GM18909 (cell line): ENCODE measurements around the gene PTDSS2.
A peak's percentile ranks its signal among the peaks of the same experiment; 100 is the strongest.
"Not testable (repeated sequence)": the region's sequence is repeated elsewhere in the genome, so short reads cannot be mapped to it uniquely, and the experiment has no call there.

Source experiments
- ATAC-seq: cut with Tn5 transposase; IDR thresholded peaks from one replicate; pipeline ENCODE4 v1.9.1; 2021; ENCODE audit warnings: mild to moderate bottlenecking; ENCODE audit not compliant: unreplicated experiment, poor library complexity

Gene PTDSS2

DNA sequence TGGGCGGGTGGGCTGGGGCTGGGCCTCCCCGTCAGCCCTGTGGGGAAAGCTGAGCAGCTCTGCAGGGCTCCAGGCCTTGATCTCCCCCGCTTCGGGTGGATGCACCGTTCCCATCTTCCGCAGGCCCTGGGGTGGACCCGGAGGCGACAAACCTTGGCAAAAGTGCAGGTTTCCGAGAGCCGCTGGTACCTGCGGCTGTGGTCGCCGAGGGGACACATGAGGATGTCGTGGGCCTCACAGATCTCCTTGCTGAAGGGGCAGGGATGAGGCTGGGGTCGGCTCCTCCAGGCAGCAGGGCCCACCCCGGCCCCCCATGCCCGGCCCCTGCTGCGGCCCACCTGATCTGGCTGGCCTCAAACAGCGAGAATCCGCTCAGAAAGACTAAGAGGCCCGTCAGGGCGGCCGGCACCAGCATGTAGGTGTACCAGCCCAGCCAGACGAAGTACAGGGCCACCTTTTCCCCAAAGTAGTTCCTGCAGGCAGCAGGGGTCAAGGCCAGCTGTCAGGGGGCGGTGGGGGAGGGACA lies 20.1 kb upstream of the PTDSS2 start:
- no peak for ATAC-seq

DNA sequence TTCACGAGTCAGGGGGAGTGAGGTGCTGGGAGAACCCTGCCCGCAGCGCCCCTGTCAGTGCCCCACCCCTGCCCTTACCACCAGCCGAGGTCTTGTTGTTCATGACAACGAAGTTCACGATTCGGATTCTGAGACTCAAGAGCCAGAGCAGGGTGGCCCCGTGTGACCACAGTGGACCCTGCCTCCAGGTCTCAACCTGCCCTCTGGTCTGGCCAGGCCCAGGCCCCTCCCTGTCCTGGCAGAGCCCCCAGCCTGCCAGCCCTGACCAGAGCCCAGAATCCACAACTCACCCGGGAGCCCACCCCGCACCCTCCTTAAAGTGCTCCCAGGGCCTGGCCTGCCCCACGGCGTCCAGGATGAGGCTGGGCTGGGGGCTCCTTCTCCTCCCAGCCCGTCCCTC lies 18.2 kb upstream of the PTDSS2 start:
- no peak for ATAC-seq

- no peak for ATAC-seq
Observed at GRCh38 chr11:432501-433100, 17.5 kb upstream of the PTDSS2 start.

- no peak for ATAC-seq
Observed at GRCh38 chr11:433111-433510, 17.0 kb upstream of the PTDSS2 start.

GRCh38 chr11:433641-434040 lies 16.4 kb upstream of the PTDSS2 start:
- no peak for ATAC-seq

GRCh38 chr11:434496-434895 lies 15.6 kb upstream of the PTDSS2 start:
- no peak for ATAC-seq

- ATAC-seq: not testable (repeated sequence)
Observed at GRCh38 chr11:434999-435740, 14.9 kb upstream of the PTDSS2 start.

- no peak for ATAC-seq
Observed at GRCh38 chr11:437228-437870, 12.7 kb upstream of the PTDSS2 start.

DNA sequence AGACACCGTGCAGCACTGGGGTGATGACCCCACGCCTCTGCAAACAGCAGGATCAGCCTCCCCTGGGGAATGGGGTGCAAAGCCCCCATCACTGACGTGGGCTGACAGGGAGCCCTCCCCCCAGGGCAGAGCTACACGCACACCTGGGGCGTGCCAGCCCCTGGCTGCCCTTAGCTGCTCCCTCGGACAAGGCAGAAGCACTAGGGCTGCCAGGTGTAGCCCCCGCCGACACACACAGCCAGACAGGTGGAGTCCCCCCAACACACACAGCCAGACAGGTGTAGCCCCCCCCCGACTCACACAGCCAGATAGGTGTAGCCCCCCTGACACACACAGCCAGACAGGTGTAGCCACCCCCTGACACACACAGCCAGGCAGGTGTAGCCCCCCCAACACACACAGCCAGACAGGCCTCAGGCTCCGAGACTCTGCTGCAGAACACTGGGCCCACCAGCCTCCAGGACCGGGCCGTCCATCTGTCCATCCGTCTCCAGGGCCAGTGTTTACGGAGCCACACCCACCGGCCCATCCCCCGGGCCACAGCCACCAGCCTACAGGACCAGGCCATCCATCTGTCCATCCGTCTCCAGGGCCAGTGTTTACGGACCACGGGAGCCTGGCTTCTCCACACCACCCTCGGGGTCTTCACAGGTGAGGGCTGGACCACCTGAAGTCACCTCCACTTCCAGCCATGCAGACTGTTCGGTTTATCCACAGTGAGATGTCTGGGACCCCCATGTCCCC lies 11.8 kb upstream of the PTDSS2 start:
- no peak for ATAC-seq

DNA sequence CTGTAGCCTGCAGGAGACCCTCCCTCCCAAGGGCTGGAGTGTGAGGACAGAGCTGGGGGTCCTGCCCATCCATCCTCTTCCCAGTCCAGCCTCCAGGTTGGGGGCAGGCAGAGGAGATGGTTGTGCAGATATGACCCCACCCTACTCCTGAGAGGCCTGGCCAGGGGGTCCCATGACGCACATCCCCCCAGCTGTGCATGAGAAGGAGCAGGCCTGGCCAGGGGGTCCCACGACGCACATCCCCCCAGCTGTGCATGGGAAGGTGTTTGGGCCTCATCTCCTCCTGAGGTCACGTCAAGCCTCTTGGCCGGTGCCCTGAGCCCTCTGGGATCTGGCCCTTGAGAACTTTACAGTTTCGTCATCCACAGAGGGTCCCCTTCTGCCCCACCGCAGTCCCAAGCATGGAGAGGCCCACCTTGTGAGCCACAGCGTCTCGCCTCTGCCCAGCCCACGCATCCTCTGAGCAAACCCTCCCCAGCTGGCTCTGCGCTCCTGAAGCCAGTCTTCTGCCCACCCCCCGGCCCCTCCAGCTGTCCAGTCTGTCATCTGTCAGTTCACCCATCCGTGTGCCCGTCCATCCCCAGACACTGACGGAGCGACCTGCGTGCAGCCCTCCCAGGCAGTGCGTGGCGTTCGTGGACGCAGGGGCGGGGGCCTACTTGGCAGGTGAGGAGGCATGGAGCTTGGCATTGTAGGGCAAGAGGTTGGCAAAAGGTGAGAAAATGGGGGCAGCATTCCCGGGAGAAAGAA lies 10.6 kb upstream of the PTDSS2 start:
- ATAC-seq: no peak

- no peak for ATAC-seq
Observed at GRCh38 chr11:440065-441042, 9.7 kb upstream of the PTDSS2 start.

- no peak for ATAC-seq
Observed at GRCh38 chr11:441043-441417, 9.0 kb upstream of the PTDSS2 start.

DNA sequence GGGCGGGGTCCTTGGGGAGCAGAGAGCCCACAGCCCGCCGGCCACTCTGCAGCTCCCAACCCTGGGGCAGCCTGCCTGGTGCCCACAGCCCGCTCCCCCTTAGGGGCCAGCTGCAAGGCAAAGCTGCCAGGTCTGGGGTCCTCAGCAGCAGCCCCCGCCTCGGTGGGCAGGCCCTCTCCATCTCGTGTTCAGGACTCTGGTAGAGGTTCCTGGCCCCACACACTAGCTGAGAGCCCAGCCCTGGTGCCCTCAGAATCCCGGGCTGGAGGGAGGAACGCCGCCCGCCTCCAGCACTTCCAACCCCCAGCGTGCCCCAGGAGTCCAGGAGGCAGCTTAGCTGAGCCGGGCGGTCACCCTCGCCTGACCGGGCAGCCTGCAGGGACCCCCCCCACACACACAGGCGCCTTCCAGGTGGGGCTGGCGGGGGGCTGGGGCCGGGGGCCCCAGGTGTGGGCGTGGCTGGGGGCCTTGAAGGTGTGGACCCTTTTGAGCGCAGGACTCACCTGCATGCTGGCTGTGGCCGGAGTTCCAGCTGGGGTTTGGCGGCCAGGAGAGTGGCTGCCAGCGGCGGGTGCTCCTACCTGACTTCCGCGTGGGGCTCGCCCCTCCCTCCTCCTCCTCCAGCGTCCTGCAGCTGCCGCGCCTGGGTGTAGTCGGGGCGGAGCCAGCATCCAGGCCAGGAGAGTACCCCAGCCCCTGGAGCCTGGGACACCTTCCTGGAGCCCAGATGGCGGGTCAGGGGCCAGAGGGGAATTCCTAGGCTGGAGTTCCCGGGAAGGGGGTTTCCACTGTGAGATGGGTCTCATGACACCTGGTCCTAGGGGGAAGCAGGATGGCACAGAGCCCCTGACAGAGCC lies 8.4 kb upstream of the PTDSS2 start, which contains the start of gene ANO9:
ANO9 (minus strand) TSS at position 594 of the 857 bp plus-strand sequence; CDS start at position 509, 85 bp downstream.
- peak; percentile 51 for ATAC-seq

- no peak for ATAC-seq
Observed at GRCh38 chr11:442611-443081, 7.4 kb upstream of the PTDSS2 start.

GRCh38 chr11:443542-444199 lies 6.4 kb upstream of the PTDSS2 start:
- no peak for ATAC-seq

GRCh38 chr11:444396-445144 lies 5.5 kb upstream of the PTDSS2 start:
- ATAC-seq: no peak
